ENCODE measurements around the gene CPLANE1. TPM values are rescaled to one million over a fixed set of nuclear protein-coding genes. Genes with fewer than 3 reads are reported as not detected.
"Not testable (repeated sequence)": the region's sequence is repeated elsewhere in the genome, so short reads cannot be mapped to it uniquely, and the experiment has no call there.

Gene CPLANE1
- polyA plus RNA-seq, 3 donors, result 29.6 to 32.5 (median 30.9) TPM

- DNase-seq (ENCODE audit: low read depth in 3 of 3, low spot score in 2 of 3), result no peak
These were observed 115.2 kb downstream of the CPLANE1 start for GRCh38 chr5:37133939-37134338.

DNA sequence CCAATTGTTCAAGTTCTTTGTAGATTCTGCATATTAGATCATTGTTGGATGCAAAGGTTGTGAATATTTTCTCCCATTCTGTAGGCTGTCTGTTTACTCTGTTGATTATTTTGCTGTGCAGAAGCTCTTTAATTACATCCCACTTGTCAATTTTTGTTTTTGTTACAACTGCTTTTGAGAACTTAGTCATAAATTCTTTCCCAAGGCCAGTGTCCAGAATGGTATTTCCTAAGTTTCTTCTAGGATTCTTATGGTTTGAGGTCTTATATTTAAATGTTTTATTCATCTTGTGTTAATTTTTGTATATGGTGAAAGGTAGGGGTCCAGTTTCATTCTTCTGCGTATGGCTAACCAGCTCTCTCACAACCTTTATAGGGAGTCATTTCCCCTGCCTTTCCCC is 116.5 kb downstream of the CPLANE1 start:
- DNase-seq (ENCODE audit: low read depth in 3 of 3, low spot score in 2 of 3), result no peak

DNA sequence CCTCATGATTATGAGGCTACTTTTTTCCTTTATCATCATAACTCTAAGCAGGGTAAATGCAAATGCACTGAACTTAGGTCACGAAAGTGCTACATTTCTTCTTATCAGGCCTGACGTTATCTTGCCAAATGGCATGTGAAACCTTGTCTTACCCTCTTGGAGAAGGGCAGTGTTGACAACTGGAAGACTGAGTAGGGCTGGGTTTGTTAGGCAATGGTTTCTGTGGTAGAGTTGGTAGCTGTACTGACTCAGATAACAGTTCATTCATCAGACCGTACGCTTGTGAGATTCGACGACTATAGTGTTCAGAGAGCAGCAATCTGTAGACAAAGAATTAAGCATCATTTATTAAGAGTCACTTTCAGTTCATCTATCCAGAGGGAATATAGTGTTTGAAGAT is 127.7 kb downstream of the CPLANE1 start:
- DNase-seq (ENCODE audit: low read depth in 3 of 3, low spot score in 2 of 3), result no peak

- no peak for DNase-seq (ENCODE audit: low read depth in 3 of 3, low spot score in 2 of 3)
These were observed 128.1 kb downstream of the CPLANE1 start for GRCh38 chr5:37121027-37121426.

DNA sequence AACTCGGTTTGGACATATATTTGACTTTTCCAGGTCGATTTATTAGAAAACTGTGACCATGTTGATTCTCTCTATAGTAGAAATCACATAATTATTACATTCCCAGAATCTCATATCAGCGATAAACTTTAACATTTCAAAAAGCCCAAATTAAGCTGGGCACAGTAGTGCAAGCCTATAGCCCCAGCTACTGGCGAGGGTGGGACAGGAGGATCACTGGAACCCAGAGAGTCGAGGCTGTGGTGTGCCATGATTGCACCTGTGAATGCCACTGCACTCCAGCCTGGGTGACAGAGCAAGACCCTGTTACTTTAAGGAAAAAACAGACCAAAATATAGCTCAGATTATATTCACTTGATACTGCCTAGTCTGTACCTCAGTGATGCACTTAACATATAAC is 128.9 kb downstream of the CPLANE1 start:
- DNase-seq (ENCODE audit: low read depth in 3 of 3, low spot score in 2 of 3), result no peak

- no peak for DNase-seq (ENCODE audit: low read depth in 3 of 3, low spot score in 2 of 3)
These were observed 132.8 kb downstream of the CPLANE1 start for GRCh38 chr5:37116359-37116758.

GRCh38 chr5:37112383-37112991 is 136.7 kb downstream of the CPLANE1 start:
- DNase-seq (ENCODE audit: low read depth in 3 of 3, low spot score in 2 of 3), result no peak

- no peak for DNase-seq (ENCODE audit: low read depth in 3 of 3, low spot score in 2 of 3)
These were observed 137.5 kb downstream of the CPLANE1 start for GRCh38 chr5:37111426-37112382.

DNA sequence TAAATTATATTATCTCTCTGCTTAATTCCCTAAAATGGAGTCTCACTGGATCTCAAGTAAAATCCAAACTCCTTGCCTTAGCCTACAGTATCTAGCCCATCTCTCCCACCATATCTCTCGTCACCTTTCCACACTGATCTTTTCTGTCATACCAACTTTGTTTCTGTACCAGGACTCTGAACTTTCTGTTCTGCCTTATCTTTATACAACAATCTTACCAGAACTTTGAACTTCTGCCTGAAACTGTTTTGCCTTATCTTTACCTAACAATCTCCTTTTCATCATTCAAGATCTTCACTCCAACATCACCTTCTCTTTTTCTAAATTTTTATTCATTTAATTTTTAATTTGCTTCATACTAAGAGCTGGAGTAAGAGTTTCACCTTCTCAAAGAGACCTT is 139.0 kb downstream of the CPLANE1 start:
- no peak for DNase-seq (ENCODE audit: low read depth in 3 of 3, low spot score in 2 of 3)

DNA sequence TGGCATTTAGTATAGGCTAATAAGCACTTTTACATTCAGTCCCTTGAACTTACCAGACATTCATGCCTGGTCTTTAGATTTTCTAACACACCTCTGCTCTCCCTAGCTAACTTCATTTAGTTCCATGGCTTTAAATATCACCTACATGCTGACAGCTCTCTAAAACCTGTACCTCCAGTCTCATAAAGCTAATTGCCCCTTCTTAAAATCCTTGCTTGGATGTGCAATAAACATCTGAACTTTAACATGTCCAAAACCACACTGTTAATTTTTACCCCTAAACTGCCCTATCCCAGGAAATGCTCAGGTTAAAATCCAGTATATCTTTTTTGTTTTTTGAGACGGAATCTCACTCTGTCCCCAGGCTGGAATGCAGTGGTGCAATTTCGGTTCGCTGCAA is 139.8 kb downstream of the CPLANE1 start:
- DNase-seq (ENCODE audit: low read depth in 3 of 3, low spot score in 2 of 3), result no peak

GRCh38 chr5:37103302-37103701 is 145.9 kb downstream of the CPLANE1 start:
- no peak for DNase-seq (ENCODE audit: low read depth in 3 of 3, low spot score in 2 of 3)

DNA sequence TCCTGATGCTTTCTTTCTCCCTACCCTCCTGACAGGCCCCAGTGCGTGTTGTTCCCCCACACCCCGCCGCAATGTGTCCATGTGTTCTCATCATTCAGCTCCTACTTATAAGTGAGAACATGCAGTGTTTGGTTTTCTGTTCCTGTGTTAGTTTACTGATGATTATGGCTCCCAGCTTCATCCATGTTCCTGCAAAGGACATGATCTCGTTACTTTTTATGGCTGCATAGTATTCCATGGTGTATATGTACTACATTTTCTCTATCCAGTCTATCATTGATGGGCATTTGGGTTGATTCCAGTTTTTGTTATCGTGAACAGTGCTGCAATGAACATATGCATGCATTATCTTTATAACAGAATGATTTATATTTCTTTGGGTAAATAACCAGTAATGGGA is 149.9 kb downstream of the CPLANE1 start:
- not testable (repeated sequence) for DNase-seq (ENCODE audit: low read depth in 3 of 3, low spot score in 2 of 3)

GRCh38 chr5:37093795-37094194 is 155.4 kb downstream of the CPLANE1 start:
- DNase-seq (ENCODE audit: low read depth in 3 of 3, low spot score in 2 of 3), result not testable (repeated sequence)

GRCh38 chr5:37090781-37091180 is 158.4 kb downstream of the CPLANE1 start:
- no peak for DNase-seq (ENCODE audit: low read depth in 3 of 3, low spot score in 2 of 3)

GRCh38 chr5:37090123-37090726 is 159.0 kb downstream of the CPLANE1 start:
- DNase-seq (ENCODE audit: low read depth in 3 of 3, low spot score in 2 of 3), result no peak

DNA sequence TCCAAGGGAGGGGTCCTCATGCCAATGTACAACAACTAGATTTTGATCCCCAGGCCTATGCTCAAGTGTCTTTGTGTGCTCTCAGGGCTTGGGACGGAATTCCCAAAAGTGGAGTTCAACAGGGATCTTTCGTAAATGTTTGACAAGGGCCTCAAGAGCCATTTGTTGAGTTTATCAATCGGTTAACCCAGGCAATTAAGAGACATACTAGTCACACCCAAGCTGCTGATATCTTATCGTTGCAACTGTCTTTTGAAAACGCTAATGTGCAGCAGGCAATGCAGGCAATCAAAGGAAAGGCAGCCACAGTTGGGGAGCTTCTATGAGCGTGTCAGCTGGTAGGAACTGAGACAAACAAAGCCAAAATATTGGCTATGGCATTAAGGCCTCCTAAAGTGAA is 161.2 kb downstream of the CPLANE1 start:
- no peak for DNase-seq (ENCODE audit: low read depth in 3 of 3, low spot score in 2 of 3)

DNA sequence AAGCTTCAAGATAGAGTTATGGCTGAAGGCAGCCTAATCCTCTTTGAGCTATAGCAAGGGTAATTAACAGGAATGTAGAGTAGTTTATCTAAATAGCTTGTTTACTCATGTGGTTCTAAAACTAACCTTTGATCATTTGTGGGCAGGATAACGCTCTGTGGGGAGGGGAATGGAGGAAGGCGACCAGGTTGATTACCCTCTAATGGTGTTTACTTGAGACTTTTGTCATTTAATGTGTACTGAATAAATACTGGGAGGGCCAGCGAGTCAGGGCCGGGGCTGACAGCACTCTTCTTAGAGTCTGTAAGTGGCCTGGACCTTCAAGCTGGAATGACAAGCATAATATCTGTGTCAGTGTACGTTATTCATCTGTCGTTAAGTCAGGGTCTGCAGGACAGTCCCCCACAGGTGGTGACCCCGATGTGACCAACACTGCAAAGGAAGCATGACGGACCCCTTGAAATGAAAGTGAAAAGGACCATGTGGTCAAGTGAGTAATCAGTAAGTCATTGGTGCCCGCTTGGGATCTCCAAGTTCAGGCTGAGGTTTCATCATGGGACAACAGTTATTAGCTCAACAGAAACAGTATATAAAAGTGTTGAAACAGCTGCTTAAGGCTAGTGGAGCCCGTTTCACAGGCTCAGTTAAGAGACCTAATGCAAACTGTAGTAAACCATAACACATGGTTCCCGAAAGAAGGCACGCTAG is 162.6 kb downstream of the CPLANE1 start:
- no peak for DNase-seq (ENCODE audit: low read depth in 3 of 3, low spot score in 2 of 3)

GRCh38 chr5:37086026-37086425 is 163.2 kb downstream of the CPLANE1 start:
- DNase-seq (ENCODE audit: low read depth in 3 of 3, low spot score in 2 of 3), result not testable (repeated sequence)

- not testable (repeated sequence) for DNase-seq (ENCODE audit: low read depth in 3 of 3, low spot score in 2 of 3)
These were observed 166.2 kb downstream of the CPLANE1 start for GRCh38 chr5:37082977-37083376.

- no peak for DNase-seq (ENCODE audit: low read depth in 3 of 3, low spot score in 2 of 3)
These were observed 168.5 kb downstream of the CPLANE1 start for GRCh38 chr5:37080697-37081096.

DNA sequence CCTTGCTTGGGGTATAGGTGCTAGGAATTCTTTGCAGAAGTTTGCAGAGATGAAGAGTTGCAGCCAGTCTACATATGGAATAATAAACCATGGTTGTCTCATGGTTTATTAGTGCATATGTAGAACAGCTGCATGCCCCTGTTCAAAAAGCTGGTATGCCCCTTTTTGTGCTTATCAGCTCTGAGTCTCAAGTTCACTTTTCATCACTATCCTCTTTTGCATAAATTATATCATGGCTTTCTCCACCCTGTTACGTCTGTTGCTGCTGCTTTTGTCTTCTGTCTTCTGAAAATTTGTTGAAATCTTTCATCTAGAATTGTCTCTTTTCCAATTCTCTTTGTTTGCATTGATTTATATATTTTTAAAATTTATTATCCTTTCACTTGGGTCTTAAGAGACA is 172.0 kb downstream of the CPLANE1 start:
- no peak for DNase-seq (ENCODE audit: low read depth in 3 of 3, low spot score in 2 of 3)
